CD1c-positive myeloid dendritic cell (primary cell): ENCODE results near the gene SRRM2.
A peak's percentile ranks its signal among the peaks of the same experiment; 100 is the strongest.

Source experiments
- DNase-seq: peaks from one replicate; pipeline ENCODE4 v3.0.0-alpha.2; 2016; ENCODE audit errors: extremely low spot score

The SRRM2 gene

GRCh38 chr16:2752035-2752849, at the start of gene SRRM2:
Gene SRRM2, plus strand, starts transcription at chr16:2752638. Its CDS starts 3,727 bp downstream, at chr16:2756365.
- peak; percentile 98 for DNase-seq

GRCh38 chr16:2702871-2703745, 49.3 kb upstream of the SRRM2 start:
- DNase-seq: no peak

DNA sequence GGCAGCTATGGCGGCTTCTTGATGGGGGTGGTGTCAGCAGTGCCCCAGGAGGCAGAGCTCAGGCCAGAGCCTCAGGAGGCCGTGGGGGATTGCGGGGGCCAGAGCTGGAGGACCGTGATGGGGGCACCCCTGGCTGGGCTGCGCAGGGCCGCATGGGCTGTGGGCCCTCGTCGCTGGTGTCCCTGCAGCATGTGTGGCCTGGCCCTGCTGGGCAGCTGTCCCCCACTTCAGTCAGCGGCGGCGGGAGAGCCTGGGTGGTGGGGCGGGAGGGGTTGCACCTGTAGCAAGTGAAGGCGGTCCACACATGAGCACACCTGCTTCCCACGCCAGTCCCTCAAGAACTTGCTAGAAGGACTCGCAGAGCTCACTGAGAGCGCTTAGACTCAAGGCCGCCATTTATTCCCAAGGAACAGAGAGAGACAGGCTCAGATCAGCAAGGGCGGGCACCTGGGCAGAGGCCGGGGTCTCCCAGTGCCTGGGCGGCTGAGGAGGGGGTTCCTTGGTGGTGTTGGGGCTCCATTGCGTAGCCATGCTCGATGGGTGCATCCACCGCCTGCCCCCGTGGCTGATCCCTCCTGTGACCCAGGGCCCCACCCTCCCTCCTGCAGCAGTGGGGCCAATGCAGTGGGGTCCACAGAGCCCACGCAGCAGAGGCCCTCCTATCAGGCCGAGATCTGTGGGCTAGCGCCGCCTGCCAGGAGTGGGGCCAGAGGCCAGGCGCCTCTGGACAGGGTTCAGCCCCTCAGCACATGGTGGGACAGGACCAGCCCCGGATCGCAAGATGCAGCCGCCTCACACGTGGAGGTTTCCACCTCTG, 48.1 kb upstream of the SRRM2 start:
- DNase-seq: no peak

DNA sequence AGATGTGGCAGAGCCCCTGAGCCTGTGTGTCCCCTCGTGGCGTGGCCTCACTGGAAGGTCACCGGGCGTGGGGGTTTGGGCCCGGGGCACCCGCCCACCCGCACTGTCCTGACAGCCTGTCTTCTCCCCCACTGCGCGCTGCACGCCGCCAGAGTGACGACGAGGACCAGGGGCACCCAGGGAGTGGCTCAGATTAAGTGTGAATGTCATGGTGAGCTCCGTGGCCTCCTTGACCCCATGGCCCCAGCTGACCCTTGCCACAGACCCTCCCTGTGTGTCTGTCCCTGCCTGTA, 47.5 kb upstream of the SRRM2 start:
- DNase-seq: no peak

DNA sequence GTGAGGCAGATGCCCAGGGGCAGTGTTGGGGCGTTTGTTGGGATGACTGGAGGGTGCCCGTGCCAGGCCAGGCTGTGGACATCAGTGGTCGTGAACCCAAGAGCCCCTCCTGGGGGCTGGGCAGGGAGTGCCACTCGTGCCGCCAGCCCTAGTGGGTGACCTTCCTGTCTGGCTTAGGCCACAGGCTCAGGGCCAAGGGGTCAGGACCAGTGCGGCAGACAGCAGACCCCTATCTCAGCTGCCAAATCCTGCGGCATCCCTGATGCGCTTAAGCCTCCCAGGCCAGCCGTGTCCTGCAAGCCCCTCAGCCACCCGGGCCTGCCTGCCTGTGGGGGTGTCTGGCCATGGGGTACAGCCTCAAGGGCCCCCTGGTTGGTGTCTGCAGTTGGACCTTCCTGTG, 47.1 kb upstream of the SRRM2 start:
- no peak for DNase-seq

DNA sequence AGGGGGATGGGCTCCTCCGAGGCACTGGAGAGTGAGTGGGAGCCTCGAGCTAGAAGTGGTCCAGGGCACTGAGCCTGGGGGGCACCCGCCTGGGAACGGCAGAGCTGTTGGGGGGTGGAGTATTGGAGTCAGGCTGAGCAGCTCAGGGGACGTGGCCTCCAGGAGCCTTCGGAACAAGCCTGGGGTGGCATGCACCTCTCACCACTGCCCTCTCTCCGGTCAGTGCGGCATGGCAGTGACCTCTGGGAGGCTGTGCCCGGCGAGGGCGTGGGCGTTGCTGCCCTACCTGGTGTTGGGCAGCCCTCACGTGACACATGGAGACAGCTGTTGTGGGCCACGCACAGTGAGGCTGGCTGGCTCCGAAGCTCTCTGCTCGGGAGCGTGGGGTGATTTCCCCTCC, 46.4 kb upstream of the SRRM2 start:
- DNase-seq: no peak

DNA sequence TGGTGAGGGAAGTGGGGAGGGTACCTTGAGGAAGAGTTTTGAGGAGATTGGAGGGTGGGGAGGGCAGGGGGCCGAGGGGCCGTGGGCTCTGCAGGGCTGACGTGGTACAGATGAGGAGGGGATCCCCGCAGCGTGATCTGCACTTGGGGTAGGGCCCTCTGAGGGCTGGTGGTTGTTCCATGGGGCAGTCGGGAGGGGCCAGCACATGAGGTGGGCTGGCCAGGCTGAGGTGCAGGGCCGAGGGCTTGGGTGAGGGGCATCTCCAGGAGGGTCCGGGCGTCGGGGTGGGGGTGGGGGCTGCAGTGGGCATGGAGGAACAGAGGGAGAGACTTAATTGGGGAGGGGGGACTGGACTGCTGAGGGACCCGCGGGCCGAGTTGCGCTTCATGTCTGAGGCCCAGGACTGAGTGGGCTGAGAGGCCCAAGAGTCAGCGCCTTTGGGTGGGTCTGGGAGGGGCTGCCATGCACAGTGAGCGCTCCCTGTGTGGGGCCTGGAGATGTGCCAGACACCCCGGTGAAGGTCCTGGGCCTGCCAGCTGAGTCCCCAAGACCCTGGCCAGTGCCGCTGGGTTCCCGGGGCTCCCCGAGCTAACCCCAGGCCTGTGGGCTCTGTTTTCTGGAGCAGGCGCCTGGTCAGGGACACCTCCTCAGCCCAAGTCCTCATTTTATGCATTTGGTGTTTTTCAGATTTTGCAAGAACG, 45.7 kb upstream of the SRRM2 start:
- no peak for DNase-seq

GRCh38 chr16:2707368-2708289, 44.8 kb upstream of the SRRM2 start:
- DNase-seq: no peak

DNA sequence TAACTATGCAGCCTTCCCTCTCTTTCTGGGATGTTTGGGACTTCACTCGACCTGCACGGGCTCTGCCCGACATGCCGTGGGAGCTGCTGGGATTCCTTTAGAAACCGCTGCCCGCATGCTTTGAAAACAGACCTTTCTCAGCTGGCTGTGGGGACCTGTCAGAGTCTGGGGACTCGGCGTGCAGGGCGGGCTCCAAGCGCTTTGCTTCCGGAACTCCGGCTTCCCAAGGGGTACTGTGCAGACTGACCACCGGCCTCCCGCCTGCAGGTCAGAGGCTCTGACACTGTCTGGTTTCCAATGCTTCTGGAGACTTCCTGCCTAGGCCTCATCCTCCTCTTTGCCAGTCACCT, 44.2 kb upstream of the SRRM2 start:
- DNase-seq: no peak

DNA sequence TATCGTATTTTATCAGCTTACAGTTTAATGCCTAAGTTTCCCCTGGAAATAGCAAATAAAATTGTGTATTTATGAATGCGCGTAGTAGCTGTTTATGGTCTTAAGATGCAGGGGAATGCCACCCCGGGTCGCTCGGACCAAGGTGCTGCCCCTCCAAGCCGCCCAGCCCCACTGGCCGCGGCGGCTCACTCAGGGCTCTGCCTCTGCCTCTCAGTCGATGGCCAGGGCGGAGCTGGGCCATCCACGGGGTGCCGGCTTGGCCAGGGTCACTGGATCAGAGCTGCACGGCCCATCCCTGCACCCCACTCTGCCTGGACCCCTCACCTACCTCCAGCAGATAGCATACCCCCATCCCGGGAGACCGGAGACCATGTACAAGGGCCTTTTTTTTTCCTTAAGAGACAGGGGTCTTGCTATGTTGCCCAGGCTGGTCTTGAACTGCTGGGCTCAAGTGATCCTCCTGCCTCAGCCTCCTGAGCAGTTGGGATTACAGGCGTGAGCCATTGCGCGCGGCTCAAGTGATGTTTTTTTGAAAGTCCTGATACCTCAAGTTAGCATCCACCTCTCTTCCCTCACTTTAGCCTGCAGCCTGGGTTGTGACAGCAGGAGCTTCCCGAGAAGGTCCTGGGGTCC, 43.4 kb upstream of the SRRM2 start:
- DNase-seq: no peak

- no peak for DNase-seq
Measured at GRCh38 chr16:2709588-2709984, 42.9 kb upstream of the SRRM2 start.

- no peak for DNase-seq
Measured at GRCh38 chr16:2710021-2710710, 42.3 kb upstream of the SRRM2 start.

GRCh38 chr16:2710711-2711231, 41.7 kb upstream of the SRRM2 start:
- DNase-seq: no peak

- DNase-seq: no peak
Measured at GRCh38 chr16:2711370-2712062, 40.9 kb upstream of the SRRM2 start.

GRCh38 chr16:2712063-2712441, 40.4 kb upstream of the SRRM2 start:
- no peak for DNase-seq

GRCh38 chr16:2712546-2712945, 39.9 kb upstream of the SRRM2 start:
- DNase-seq: no peak

GRCh38 chr16:2713523-2713922, 38.9 kb upstream of the SRRM2 start:
- DNase-seq: peak; percentile 9

- no peak for DNase-seq
Measured at GRCh38 chr16:2713985-2714774, 38.3 kb upstream of the SRRM2 start.
